Ovary (tissue), 9 donors: ENCODE measurements around the gene ECI1. TPM values are rescaled to one million over a fixed set of nuclear protein-coding genes. Genes with fewer than 3 reads are reported as not detected.

ENCODE experiments used
- DNase-seq, 5 donors: peaks; one replicate each; pipeline ENCODE4 v3.0.0-alpha.2; 2019 to 2020
- H3K27ac ChIP-seq, 2 donors: fragments of 200-600 bp; one replicate each; pipeline versions ENCODE4 v1.5.1 to v1.8.0; 2019 to 2022
- H3K27me3 ChIP-seq: fragments of 200-600 bp; one replicate; pipeline ENCODE4 v1.8.0; 2022
- H3K36me3 ChIP-seq: fragments of 200-600 bp; sonication (generic); one replicate; pipeline ENCODE4 v1.5.1; 2019
- H3K4me1 ChIP-seq: one replicate; pipeline ENCODE4 v1.8.1; 2013; ENCODE audit warnings: mild to moderate bottlenecking, moderate library complexity; ENCODE audit not compliant: insufficient read depth
- H3K4me3 ChIP-seq: fragments of 200-600 bp; sonication (generic); one replicate; pipeline ENCODE4 v1.5.1; 2017
- H3K9me3 ChIP-seq, 2 donors: fragments of 200-600 bp in 1 of 2; sonication (generic) in 1 of 2; one replicate each; pipeline versions ENCODE4 v1.5.1 to v1.8.1; 2013 to 2019; ENCODE audit warnings: mild to moderate bottlenecking in 1 of 2, moderate library complexity in 1 of 2
- EP300 ChIP-seq: sonication (generic); formaldehyde crosslinking; IDR thresholded peaks from one replicate; pipeline ENCODE4 v1.6.1; 2017; ENCODE audit warnings: antibody characterized with exemption
- POLR2A ChIP-seq: fragments of 450-650 bp; IDR thresholded peaks from one replicate; pipeline ENCODE4 v1.6.1; 2017; ENCODE audit warnings: antibody characterized with exemption, mild to moderate bottlenecking, moderate library complexity
- WGBS, 3 donors: extraction: QIAGEN DNeasy Blood & Tissue Kit in 1 of 3; methylation state at CpG; one replicate each; pipeline versions ENCODE4 v1.1.5 to v1.1.7; 2013 to 2017; 5-methylcytosine and 5-hydroxymethylcytosine counted together
- intact Hi-C, 4 donors: fragments of 100-400 bp; cut with DNase I; formaldehyde crosslinking; loops; one replicate each; pipeline versions ENCODE4 v1.11.0 to v1.15.1; 2022 to 2023
- polyA plus RNA-seq, 2 donors: library from polyadenylated mRNA; stranded (reverse); fragments of 200-250 nt in 1 of 2; fragments of 350-450 nt in 1 of 2; fragmentation: Illumina TruSeq in 1 of 2; extraction: RNeasy Lipid Tissue Mini Kit (QIAGEN cat#74804) in 1 of 2; gene quantifications; one replicate each; pipeline ENCODE4 v1.2.3, GENCODE V29; 2013 to 2014
- total RNA-seq, 7 donors: library from RNA; depleted of rRNA in 2 of 7; stranded (reverse); fragments of >200 nt in 2 of 7; fragmentation: NEBNext Ultra II Directional in 3 of 7; extraction: Animal tissue kit (Norgen Biotek cat#: 25700) in 3 of 7; gene quantifications; one replicate each; pipeline versions ENCODE4 v1.1.0 to v1.2.4, GENCODE V29; 2016 to 2023
- TF ChIP-seq, protein P1 (sequence below), 3 donors: fragments of 450-650 bp in 2 of 3; fragments of 200-600 bp in 1 of 3; IDR thresholded peaks; one replicate each; pipeline versions ENCODE4 v1.5.1 to v1.8.0; 2016 to 2022; ENCODE audit warnings: antibody characterized with exemption in 3 of 3, mild to moderate bottlenecking in 1 of 3
- donor health status: DM: no; HTN: no; CAD: no; lungs with moderate emphysema.
- donor health status: DM: no; HTN: no; CAD: no.
- donor health status: Bipolar disorder and iron deficiency.
- donor health status: DM: yes; HTN: yes; CAD: no.
- donor health status: DM: no; HTN: no; CAD: no.
- donor health status: DM: yes; HTN: yes; CAD: no.

ECI1 gene
- total and polyA plus RNA-seq, 9 donors = 3.1 to 66.3 (median 48.1) TPM

DNA sequence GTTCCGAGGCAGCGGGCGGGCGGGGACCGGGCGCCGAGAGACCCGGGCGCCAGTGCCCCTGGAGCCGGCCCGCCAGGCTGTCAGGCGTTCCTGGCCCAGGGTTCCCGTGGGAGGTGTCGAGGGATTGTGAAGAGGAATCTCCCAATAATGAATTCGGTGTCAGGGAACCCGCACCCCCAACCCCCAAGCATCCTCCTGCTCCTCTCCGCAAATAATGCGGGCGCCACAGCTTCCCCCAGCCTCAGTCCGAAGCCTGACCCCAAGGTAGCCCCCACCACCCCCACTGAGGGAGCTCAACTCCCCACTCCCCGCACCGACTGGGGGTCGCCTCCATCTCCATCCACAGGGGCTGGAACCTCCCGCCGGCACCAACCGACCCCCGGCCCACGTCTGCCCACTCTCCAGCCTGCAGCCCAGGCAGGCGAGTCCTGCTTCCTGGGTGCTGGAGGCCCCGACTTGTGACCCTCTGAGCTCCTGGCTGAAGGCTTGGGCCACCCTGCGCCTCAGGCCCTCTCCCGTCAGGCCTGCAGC is 54.3 kb downstream of the ECI1 start:
- no peak for TF ChIP-seq POLR2A
- TF ChIP-seq EP300 = no peak
- TF ChIP-seq, protein P1, sequence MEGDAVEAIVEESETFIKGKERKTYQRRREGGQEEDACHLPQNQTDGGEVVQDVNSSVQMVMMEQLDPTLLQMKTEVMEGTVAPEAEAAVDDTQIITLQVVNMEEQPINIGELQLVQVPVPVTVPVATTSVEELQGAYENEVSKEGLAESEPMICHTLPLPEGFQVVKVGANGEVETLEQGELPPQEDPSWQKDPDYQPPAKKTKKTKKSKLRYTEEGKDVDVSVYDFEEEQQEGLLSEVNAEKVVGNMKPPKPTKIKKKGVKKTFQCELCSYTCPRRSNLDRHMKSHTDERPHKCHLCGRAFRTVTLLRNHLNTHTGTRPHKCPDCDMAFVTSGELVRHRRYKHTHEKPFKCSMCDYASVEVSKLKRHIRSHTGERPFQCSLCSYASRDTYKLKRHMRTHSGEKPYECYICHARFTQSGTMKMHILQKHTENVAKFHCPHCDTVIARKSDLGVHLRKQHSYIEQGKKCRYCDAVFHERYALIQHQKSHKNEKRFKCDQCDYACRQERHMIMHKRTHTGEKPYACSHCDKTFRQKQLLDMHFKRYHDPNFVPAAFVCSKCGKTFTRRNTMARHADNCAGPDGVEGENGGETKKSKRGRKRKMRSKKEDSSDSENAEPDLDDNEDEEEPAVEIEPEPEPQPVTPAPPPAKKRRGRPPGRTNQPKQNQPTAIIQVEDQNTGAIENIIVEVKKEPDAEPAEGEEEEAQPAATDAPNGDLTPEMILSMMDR (IDR thresholded peaks at IDR 0.05) = no peak
- H3K27ac ChIP-seq = no peak overlapping the region
- WGBS, 3 donors = 24 to 30% (median 26%) methylated on average over 30 to 32 of the region's 32 CpGs
- H3K9me3 ChIP-seq = no peaks in the 10 kb centered on the region
- intact Hi-C loops = no loop called here
- DNase-seq = no peak
- no peaks in the 10 kb centered on the region for H3K4me1 ChIP-seq
- peaks cover 2% of the 10 kb centered on the region for H3K27me3 ChIP-seq
- no peaks in the 10 kb centered on the region for H3K36me3 ChIP-seq
- H3K4me3 ChIP-seq = no peak overlapping the region

- peaks cover 2% of the 10 kb centered on the region for H3K27me3 ChIP-seq
- no peaks in the 10 kb centered on the region for H3K9me3 ChIP-seq
- H3K4me3 ChIP-seq = peak within 1 kb of the TSS; percentile 29
- TF ChIP-seq, protein P1 (IDR thresholded peaks at IDR 0.05) = no peak
- TF ChIP-seq POLR2A = no peak
- no peak for TF ChIP-seq EP300
- no peak for DNase-seq
- 0 to 2% (median 1%) methylated on average over 30 to 124 of the region's 129 CpGs for WGBS, 3 donors
- intact Hi-C loops = no loop called here
- no peak within 1 kb of the TSS for H3K27ac ChIP-seq
- no peaks in the 10 kb centered on the region for H3K4me1 ChIP-seq
- H3K36me3 ChIP-seq = no peaks in the 10 kb centered on the region
These were observed 55.0 kb downstream of the ECI1 start, which contains the start of gene CASKIN1 for GRCh38 chr16:2196162-2196980. Gene CASKIN1 (minus strand): TSS chr16:2196605. CDS start chr16:2196432, 173 bp downstream.

DNA sequence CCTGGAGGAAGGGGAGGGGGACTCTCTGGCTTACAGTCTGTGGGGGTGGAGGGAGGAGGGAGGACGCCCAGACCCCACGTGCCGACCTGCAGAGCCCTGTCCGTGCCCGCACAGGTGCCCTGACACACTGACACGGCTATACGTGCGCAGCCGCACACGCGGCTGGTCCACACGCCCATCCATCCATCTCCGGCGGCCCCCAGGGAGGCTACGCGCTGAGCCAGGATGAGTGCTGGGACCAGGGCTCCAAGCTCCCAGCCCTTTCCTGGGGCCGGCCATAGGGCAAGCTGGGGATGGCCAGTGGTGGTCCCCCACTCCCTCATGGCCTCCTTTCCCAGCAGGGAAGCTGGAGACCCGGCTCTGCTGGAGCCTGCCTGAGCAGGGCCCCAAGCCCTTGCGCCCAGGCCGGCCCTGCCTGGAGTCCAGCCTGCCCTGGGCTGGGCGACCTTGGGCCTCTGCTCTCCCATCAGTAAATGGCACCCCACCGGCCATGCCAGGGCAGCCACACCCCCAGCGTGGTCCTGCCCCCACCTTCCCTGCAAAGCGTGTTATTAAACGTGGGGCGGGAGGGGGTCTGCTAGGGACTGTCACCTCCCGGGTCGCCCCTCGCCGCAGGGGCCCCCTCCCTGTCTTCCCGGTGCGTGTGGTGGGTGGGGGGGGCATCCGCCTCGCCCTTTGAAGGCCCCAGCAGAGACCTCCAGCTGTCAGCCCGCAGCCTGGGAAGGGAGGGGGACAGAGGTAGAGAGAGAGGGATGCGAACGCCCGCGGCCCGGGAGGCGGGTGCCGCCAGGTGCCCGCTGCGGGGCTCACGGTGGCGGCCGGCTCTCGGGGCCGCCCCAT is 55.8 kb downstream of the ECI1 start:
- no peak overlapping the region for H3K27ac ChIP-seq
- H3K36me3 ChIP-seq = no peaks in the 10 kb centered on the region
- H3K4me1 ChIP-seq = no peaks in the 10 kb centered on the region
- peaks cover 2% of the 10 kb centered on the region for H3K27me3 ChIP-seq
- intact Hi-C loops = no loop called here
- WGBS, 3 donors = 8 to 14% (median 10%) methylated on average over 33 to 49 of the region's 49 CpGs
- no peak for DNase-seq
- H3K9me3 ChIP-seq = no peaks in the 10 kb centered on the region
- TF ChIP-seq, protein P1 (IDR thresholded peaks at IDR 0.05) = no peak
- TF ChIP-seq POLR2A (no peak), EP300 (no peak)
- H3K4me3 ChIP-seq = peak overlapping the region; percentile 29

DNA sequence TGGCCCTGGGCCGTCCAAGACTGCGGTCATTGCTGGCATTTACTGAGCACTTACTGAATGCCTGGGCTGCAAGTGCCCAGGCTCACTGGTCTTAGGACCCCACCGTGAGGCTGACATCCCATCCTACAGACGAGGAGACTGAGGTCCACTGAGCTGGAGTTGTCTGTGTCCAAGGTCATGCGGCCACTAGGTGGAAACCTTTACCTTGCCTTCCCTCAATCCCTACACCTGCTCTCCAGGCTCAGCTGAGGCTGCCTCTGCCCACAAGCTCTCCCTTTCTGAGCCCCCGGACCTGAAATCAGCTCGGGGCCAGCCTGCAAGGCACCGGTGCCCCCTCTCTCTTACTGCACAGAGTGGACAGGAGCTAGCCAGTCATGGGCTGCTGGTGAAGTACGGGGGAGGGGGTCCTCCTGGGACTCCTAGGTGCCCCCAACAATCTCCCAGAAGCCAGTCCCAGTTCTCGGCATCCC is 56.5 kb downstream of the ECI1 start:
- H3K36me3 ChIP-seq = no peaks in the 10 kb centered on the region
- peaks cover 2% of the 10 kb centered on the region for H3K27me3 ChIP-seq
- intact Hi-C loops = no loop called here
- no peaks in the 10 kb centered on the region for H3K4me1 ChIP-seq
- no peaks in the 10 kb centered on the region for H3K9me3 ChIP-seq
- H3K27ac ChIP-seq = no peak overlapping the region
- DNase-seq = no peak
- no peak overlapping the region for H3K4me3 ChIP-seq
- WGBS, 3 donors = 22 to 35% (median 24%) methylated on average over 10 of the region's 10 CpGs
- TF ChIP-seq POLR2A = no peak
- TF ChIP-seq, protein P1 (IDR thresholded peaks at IDR 0.05) = peak in 1 of 3 donors; percentile 15
